Liver (tissue), 3 donors: ENCODE measurements around the gene SERPINI2.

Source experiments
- RAD21 ChIP-seq, 2 donors: IDR thresholded peaks; 2 replicates each; pipeline ENCODE4 v1.6.1; 2016; ENCODE audit warnings: antibody characterized with exemption in 2 of 2, mild to moderate bottlenecking in 2 of 2
- TAF1 ChIP-seq: conservative IDR thresholded peaks from 2 replicates; pipeline ENCODE4 v1.6.1; 2016; ENCODE audit warnings: antibody characterized with exemption, mild to moderate bottlenecking
- TF ChIP-seq, protein P1 (sequence below): fragments of 150-350 bp; IDR thresholded peaks from 2 replicates; pipeline ENCODE4 v1.5.1; 2017; ENCODE audit warnings: improper control_type of control experiment, low read depth, low read length; ENCODE audit not compliant: missing input control
- donor health status: healthy.
- donor health status: healthy.

DNA sequence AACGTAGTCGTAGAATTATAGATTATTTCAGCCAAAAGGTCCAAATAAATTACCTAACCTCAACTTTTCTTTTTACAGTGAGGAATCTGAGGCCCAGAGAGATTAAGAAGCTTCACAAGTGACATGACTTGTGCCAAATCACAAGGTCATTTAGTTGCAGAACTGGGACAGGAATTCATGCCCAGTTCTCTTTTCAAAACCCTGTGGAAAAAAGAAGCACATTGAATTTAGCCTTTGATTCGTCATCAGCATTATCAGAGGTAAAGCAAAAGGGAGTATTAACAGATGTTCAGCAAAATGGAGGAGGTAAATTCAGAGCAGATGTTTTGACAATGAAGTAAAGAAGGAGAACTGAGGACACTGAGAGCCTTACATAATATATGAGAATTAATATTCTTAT is 4.5 kb downstream of the SERPINI2 start:
- TF ChIP-seq TAF1 (no peak), RAD21 (IDR thresholded peaks at IDR 0.05) (no peak)
- TF ChIP-seq, protein P1, sequence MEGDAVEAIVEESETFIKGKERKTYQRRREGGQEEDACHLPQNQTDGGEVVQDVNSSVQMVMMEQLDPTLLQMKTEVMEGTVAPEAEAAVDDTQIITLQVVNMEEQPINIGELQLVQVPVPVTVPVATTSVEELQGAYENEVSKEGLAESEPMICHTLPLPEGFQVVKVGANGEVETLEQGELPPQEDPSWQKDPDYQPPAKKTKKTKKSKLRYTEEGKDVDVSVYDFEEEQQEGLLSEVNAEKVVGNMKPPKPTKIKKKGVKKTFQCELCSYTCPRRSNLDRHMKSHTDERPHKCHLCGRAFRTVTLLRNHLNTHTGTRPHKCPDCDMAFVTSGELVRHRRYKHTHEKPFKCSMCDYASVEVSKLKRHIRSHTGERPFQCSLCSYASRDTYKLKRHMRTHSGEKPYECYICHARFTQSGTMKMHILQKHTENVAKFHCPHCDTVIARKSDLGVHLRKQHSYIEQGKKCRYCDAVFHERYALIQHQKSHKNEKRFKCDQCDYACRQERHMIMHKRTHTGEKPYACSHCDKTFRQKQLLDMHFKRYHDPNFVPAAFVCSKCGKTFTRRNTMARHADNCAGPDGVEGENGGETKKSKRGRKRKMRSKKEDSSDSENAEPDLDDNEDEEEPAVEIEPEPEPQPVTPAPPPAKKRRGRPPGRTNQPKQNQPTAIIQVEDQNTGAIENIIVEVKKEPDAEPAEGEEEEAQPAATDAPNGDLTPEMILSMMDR: no peak
